ENCODE data around the gene ZNFX1.
"Not testable (repeated sequence)": the region's sequence is repeated elsewhere in the genome, so short reads cannot be mapped to it uniquely, and the experiment has no call there.

The ZNFX1 gene

DNA sequence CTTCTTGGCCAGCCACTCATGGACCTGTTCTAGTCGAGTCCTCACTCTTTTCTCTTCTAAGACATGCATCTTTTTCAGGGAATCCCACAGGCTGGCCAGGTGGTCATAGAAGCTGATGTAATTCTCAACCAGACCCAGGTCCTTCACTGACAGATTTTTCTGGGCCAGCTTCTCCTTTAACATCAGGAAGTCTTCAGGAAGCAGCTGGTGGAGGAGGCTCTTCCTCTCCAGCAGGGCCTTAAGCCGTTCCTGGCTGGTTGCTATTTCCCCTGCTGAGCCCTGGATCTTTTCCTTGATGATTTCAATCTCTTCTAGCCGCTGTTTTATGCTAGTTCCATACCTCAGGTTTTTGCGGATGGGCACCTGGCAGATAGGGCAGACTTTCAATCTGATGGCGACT is 30.1 kb downstream of the ZNFX1 start:
- no peak for DNase-seq

DNA sequence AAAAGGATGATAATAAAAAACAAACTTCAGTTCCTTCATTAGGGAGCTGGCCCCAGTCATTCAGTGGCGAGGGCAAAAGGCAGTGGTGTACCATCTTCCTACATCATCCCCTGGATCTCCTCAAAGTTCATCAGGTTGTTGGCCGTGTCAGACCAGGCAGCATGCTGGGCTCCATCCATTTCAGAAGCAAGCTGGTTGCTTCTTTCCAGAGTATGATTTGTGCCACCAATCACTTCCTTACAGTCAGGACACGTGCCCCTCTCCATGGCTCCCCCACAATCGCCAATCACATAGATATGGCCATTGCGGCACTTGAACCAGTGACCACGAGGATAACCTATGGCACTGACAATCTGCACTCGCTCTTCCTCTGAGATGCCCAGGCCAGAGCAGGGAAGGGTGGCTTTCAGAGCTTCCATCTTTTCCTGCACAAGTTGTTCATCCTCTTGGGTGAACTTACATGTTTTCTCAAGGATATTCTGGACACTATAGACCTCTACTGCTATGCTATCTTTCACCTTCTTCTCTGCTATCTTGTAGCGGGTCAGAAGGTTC is 30.6 kb downstream of the ZNFX1 start:
- DNase-seq: no peak

DNA sequence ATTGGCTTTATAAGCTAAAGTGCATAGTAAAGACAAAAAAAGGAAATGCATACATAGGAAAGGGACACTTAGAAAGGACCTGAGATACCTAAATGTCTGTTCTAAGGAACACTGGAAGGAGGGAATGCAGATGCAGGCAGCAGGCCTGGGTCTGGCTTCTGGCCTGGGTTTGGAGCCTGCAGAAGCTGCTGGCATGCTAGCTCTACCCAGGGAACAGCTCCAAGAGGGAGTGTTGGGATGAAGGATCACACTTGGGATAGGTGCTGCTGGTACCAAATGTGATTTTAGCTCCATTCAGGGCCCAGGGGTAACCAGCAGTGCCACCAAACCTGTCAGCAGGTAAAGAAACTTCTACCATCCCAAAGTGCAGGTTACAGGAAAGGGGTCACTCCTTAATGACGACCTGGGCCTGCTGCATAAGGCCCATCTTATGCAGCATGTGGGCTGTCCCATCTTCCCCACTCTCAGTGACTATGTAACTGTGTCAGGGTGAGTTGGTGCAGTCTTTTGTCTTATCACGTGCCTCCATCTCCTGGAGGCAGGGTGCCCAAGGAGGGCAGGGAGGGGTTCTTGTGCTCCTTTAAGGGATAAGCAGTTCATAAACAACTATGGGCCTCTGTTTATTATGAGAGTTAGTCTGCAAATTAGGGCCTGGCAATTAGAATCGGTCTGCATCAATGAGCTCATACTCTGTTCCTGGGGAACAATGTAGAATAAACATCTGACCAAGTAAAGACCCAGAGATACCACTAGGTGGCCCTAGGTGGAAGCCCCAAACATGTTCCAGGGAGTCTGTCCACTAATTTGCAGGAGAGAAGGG is 31.7 kb downstream of the ZNFX1 start:
- no peak for DNase-seq

DNA sequence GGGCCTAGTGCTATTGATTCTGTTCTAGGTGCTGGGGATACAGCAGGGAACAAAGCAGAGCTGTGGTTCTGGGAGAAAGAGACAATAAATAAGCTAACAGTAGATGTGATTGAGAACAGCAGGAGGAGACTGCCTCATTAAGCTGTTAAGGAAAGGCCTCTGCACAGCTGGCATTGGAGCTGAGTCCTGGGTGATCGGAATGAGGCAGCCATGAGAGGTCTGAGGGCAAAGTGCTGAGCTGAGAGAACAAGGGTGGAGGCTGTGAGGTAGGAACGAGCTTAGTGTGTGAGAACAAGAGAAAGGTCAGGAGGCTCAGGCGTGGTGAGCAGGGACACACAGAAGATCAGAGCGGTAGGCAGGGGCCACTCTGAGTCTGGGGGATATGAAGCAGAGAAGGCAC is 40.3 kb downstream of the ZNFX1 start:
- no peak for DNase-seq

DNA sequence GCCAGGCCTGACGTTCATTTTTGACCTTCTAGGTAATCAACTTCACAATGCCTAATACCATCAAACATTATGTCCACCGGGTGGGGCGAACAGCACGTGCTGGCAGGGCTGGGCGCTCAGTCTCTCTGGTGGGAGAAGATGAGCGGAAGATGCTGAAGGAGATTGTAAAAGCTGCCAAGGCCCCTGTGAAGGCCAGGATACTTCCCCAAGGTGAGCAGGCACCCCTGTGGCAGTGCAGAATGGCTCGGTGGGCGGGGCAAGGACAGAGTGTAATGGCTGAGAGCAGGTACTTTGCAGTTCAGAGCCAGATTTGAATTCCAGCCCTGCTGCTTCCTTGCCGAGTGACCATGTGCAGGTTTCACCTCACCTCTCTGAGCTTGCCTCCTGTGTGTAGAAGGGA is 41.6 kb downstream of the ZNFX1 start:
- DNase-seq: no peak

DNA sequence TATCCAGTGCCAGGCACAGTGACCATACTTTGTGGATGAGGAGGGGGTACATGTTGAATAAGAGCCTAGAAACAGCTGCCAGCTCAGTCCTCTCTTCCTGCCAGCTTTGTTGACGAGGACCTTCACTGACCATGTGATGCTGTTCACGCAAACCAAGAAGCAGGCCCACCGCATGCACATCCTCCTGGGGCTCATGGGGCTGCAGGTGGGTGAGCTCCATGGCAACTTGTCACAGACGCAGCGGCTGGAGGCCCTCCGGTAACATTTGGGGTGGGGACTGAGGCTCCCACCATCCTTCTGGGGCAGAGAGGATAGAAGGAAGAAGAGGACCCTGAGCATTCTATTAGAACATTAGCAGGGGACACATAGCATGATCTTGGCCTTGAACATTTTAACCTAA is 43.0 kb downstream of the ZNFX1 start:
- no peak for DNase-seq

DNA sequence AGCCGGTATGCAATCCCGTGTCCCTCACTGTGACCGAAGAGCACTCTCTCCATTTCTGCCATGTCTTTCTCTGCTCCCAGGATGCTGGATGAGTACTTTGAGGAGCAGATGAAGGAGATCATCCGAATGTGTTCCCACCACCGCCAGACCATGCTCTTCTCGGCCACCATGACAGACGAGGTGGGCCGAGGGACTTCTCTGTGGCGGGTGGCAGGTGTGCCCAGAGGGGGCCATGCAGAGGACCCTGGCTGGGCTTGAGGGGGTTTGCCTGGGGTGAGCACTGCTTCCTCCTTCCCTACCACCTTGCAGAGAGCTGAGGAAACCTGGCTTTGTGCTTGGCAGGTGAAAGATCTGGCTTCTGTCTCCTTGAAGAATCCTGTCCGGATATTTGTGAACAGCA is 44.6 kb downstream of the ZNFX1 start:
- no peak for DNase-seq

DNA sequence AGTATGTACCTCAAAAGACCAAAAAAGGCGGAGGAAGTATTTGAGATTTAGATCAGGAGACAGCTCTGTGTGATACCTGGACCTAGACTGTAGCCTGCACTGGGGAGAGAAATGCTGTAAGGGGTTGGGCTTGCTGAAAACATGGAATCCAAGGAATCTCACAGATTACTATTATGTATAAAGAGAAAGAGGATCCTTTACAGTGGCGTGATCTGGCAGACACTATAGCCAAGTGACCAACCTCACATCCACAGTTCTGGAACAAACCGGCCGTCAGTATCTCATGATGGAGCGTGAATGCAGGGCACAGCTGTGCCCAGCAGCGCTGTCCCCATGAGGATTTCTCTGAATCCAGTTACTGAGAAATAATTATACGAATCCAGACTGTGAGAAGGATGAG is 46.4 kb downstream of the ZNFX1 start:
- no peak for DNase-seq

DNA sequence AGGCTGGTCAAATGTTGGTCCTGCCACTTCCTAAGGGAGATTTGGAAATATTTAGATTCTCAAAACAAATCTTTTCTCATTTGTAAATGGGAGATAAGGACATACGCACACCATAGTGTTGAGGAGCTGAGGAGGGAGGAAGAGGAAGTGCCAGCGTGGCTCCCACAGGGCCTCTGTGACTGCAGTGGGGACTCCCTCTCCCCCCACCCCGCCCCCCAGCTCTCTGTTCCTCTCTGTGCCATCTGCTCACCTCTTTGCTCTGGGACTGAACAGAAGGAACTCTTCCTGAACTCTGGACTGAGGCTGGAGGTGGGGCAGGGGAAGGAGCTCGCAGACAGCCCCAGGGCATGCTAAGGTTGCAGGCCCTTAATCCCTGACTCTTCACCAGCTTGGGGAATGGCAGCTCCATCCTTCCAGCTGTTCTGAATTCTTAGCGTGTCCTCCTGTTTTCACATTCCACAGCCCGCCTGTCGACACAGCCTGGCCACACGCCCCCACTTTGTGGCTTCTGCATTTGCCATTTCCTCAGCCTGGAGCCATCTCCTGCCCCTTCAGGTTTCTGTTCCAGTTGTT is 47.2 kb downstream of the ZNFX1 start:
- no peak for DNase-seq

DNA sequence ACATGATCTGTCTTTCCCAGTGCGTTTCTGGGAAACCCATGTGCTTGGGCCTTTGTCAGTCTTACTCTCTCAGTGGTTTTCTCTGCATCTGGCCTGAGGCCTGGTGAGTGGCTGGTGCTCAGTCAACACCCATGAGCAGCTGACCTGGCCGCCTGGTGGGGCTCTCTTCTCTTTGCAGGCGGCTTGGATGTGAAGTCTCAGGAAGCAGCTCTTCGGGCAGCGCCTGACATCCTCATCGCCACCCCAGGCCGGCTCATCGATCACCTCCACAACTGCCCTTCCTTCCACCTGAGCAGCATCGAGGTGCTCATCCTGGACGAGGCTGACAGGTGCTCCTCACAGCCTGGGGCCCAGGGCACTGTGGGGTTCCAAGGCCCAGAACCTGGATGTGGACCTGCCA is 47.8 kb downstream of the ZNFX1 start:
- DNase-seq: no peak

DNA sequence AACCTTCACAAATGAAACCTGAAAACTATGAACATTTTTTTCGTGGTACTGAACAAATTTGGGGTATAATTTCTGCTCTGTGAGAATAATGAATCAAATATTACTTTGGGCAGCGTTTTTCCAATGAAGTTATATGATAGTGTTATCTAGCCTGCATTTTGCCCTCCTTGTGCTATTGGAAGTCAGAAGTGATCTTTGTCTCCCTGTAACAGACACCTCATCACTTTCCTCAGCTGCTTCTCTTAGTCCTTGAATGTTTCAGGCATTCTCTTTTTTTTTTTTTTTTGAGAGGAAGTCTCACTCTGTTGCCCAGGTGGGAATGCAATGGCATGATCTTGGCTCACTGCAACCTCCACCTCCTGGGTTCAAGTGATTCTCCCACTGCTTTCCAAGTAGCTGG is 48.5 kb downstream of the ZNFX1 start:
- DNase-seq: no peak

DNA sequence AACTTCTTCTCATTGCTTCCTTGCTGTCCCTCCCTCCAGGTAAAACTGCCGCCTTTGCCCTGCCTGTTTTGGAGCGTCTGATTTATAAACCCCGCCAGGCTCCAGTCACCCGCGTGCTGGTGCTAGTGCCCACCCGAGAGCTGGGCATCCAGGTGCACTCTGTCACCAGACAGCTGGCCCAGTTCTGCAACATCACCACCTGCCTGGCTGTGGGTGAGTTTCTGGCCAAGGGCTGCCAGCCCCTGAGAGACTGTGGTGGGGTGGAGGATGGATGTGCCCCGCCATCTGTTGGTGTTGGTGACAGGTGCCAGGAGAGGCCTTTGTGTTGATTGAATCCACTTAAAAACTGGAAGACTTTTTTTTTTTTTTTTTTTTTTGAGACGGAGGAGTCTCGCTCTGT is 49.2 kb downstream of the ZNFX1 start:
- no peak for DNase-seq

DNA sequence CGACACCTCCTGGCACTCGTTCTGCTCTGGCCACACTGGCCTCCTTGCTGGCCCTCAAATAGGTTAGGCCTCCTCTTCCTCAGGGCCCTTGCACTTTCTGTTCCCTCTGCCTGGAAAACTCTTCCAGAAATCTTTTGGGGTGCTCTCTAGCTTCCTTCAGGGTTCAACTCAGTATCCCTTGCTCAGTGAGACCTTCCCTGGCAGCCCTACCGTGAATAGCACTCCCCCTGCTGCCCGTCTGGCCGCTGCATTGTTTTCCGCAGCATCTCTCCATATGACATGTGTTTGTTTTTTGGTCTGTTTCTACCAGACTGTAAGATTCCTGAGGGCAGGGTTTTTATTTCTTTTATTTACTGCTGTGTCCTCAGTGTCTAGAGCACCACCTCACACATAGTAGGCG is 52.0 kb downstream of the ZNFX1 start:
- DNase-seq: no peak

DNA sequence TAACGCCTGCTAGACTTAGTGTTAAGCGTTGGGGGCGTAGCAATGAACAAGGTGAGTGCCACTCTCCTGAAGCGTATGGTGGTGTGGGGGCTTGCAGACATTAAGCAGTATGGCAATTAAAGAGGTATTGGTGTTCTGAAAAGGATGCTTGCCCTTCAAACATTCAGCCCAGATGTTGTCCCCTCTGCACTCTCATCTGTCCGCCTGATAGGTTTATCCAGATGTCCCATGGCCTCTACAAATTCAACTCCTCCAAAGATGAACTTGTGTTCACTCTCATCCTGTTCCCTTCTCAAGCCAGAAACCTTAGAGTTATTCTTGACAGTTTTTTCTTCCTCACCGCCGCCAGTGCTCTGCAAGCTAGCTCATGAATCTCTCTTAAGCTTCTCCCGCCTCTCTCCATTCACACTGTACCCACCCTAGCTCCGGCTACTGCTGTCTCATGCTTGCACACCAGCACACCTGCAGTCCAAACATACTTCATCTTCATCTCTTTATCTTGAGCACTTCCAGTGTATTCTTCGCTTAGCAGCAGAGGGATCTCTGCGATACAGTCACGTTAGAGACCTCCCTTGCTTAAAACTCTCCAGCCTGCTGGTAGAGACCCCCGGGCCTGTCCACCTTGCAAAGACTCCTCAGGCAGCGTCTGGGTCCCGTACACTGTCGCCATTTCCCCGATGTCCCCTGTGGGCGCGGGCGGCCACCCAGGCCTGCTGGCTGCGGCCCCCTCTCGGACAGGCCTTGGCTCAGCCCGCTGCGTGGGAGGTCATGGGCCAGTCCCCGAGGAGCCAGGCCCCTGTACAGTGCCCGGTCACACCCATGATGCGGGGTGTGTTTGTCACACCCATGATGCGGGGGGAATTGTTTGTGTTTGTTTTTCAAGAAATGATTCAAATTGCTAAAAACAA is 57.7 kb downstream of the ZNFX1 start:
- DNase-seq: no peak

DNA sequence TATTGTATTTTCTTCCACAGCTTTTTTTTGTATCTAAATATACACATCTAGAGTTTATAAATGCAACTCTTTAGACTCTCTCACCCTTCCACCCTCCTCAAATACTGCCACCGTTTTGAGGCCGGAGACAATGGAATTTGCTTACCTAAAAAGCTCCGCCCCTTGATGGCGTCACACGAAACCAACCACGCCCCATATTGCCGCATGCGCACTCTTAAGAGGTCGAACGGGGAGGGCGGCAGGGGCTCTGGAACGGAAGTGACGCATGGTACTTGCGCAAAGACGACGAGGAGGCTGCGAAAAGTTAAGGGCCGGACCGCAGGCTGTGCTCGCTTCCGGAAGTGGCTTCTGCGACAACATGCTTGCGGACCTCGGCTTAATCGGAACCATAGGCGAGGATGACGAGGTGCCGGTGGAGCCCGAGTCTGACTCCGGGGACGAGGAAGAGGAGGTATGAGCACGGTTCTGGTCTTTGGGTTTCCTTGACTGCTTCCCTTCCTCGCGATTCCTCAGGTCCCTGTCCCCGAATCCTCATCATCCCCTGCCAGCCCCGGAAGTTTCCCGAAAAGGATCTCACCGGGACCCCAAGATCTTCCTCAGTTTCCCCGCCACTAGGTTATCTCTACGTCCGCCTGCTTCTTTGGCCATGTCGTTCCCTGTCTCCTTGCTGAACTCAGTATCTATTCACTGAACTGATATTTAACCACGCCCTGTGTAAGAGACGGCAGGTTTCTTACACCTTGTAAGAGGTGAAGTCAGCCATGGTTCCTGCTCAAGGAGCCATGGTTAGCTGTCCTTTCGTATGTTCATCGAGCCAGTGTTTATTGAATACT is 58.5 kb downstream of the ZNFX1 start, which contains the start of gene DDX27:
TSS of gene DDX27 (plus strand) at position 326 of the 833 bp plus-strand sequence. CDS start at position 359, 33 bp downstream.
- peak; percentile 96 for DNase-seq

DNA sequence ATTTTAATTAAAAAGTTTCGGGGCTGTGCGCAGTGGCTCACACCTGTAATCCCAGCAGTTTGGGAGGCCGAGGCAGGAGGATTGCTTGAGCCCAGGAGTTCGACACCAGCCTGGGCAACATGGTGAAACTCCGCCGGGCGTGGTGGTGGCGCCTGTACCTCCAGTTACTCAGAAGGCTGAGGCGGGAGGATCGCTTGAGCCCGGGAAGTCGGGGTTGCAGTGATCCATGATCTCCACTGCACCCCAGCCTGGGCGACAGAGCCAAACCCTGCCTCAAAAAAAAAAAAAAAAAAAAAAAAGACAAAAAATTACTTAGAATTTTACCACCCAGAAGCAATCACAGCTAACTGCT is 59.1 kb downstream of the ZNFX1 start:
- DNase-seq: not testable (repeated sequence)

DNA sequence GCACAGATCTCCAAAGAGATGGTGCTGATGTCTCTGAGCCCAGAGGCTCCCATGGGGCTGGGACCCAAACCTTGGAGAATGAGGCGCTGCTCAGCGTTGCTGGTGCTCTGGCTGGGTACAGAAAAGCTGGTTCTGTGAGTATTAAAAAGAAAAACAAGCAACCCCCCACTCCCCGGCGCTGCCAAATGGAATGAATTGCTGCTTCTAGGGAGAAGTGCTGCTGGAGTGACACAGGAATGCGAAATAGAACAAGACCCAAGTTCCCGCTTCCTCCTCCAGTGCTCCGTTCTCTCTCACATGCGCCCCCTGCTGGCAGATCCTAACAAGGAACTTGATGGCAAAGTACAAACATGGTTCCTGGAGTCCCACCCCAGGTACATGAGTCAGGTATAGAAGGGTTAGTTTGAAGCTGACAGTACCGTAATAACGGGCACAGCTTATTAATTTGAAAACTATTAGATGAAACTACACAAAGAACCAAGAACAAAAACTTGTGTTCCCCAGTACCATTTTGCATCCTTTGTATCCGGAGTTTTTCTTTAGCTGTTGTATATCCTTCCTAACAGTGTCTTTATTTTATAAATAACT is 60.8 kb downstream of the ZNFX1 start:
- DNase-seq: peak; percentile 27

DNA sequence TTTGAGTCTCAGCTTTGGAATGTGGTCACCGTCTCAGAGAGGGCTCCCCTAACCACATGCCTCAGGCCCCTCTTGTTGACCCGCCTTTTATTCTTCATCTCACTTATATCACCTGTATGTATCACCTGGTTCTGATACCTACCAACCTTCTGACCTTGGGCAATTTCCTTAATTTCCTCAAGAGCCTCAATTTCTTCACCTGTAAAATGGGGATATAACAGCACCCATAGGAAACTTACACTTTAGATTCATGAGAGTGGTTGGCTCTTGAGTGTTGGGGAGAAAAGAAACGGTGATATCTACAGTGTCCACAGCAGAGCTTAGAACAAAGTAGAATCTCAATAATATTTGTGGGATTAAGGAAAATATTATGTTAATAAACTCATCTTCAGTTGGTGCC is 62.6 kb downstream of the ZNFX1 start:
- DNase-seq: no peak

DNA sequence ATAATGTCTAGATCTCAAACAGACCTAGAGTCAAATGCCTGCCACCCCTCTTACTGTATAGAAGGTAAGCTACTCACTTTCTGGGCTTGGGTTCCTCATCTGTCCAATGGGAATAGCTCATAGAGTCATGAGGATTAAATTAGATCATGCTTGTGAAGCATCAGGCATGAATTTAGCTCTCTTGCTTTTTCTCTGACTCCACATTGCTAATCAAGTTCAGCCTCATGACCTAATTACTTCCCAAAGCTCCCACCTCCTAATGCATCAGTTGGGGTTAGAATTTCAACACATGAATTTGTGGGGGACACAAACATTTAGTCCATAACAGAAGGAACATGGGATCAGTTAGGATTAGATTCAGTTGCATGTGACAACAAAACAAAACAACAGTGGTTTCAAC is 63.3 kb downstream of the ZNFX1 start:
- no peak for DNase-seq

DNA sequence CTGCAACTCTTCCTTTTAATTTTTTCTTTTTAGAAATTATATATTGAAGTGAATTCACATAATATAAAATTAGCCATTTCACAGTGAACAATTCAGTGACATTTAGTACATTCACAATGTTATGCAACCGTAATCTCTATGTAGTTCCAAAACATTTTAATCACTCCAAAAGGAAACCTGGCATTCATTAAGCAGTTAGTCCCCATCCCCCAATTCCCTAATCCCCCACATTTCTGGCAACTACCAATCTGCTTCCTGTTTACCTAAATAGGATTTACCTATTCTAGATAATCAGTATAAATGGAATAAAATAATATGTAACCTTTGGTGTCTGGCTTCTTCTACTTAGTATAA is 67.1 kb downstream of the ZNFX1 start:
- DNase-seq: no peak

DNA sequence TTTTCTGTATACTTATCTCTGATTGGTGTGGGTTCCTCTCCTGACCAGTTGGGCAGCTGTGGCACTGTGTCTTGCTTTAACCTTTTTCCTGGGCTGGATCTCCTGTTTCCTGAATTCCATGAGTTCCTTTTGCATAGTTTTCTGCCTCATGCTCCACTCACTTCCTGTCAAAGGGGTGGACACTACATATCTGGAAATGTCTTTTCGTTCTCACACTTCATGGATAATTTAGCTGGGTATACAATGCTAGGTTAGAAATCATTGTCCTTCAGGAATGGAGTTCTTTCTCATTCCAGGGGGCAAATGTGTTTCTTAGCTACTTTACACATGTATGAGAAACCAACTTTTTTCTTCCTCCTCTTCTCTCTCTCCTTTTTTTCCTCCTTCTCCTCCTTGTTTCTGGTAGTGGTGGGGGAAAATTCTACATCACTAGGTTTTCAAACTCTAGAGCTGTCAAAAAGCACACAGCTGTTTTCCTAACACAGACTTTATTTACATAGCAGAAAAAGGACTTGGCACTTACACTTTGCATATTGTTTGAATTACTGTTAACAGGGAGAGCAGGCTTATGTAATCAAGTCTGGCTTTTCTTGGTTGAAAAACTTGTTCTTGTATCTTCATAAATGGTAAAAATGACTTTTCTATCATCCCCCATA is 67.6 kb downstream of the ZNFX1 start:
- DNase-seq: no peak

DNA sequence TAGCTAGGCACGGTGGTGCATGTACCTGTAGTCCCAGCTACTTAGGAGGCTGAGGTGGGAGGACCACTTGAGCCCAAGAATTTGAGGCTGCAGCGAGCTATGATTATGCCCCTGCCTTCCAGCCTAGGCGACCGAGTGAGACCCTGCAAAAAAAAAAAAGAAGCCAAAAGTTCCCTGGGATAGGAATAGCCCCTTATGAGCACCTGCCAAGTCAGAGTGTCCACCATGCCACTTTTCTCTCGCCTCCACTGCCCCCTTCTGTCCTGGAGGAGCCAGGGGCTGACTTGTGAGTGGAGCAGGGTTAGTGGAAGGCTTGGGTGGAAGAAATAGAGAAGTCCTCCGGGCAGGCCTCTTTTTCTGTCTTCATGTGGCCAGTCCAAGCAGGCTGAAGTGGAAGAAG is 70.8 kb downstream of the ZNFX1 start:
- no peak for DNase-seq
